Transverse colon (tissue), 4 donors: ENCODE measurements around the gene DNAJC1. TPM values are rescaled to one million over a fixed set of nuclear protein-coding genes. Genes with fewer than 3 reads are reported as not detected.

Experiments used
- DNase-seq: peaks from one replicate; pipeline ENCODE4 v3.0.0-alpha.2; 2019
- H3K27ac ChIP-seq, 4 donors: fragments of 200-600 bp; sonication (generic); 2 replicates each; pipeline ENCODE4 v1.5.1; 2016 to 2018; ENCODE audit warnings: inconsistent platforms in 4 of 4
- H3K27me3 ChIP-seq: fragments of 200-600 bp; sonication (generic); 2 replicates; pipeline ENCODE4 v1.5.1; 2017; ENCODE audit warnings: inconsistent platforms
- H3K36me3 ChIP-seq, 4 donors: fragments of 200-600 bp; sonication (generic); 2 replicates each; pipeline ENCODE4 v1.5.1; 2017 to 2019; ENCODE audit warnings: inconsistent platforms in 4 of 4
- H3K4me1 ChIP-seq, 4 donors: fragments of 200-600 bp; sonication (generic); 2 replicates each; pipeline ENCODE4 v1.5.1; 2017 to 2020; ENCODE audit warnings: inconsistent platforms in 4 of 4
- H3K4me3 ChIP-seq, 4 donors: fragments of 200-600 bp; sonication (generic); 1 replicate in 1 of 4; 2 replicates in 3 of 4; pipeline versions ENCODE4 v1.5.1 to v1.6.1; 2017 to 2019; ENCODE audit warnings: inconsistent platforms in 4 of 4
- H3K9me3 ChIP-seq, 2 donors: fragments of 200-600 bp; sonication (generic); 2 replicates each; pipeline ENCODE4 v1.5.1; 2017 to 2019; ENCODE audit warnings: inconsistent platforms in 2 of 2
- EP300 ChIP-seq: sonication (generic); formaldehyde crosslinking; IDR thresholded peaks from one replicate; pipeline ENCODE4 v1.6.1; 2017; ENCODE audit warnings: antibody characterized with exemption, low read depth
- POLR2A ChIP-seq: fragments of 450-650 bp; IDR thresholded peaks from one replicate; pipeline ENCODE4 v1.6.1; 2016; ENCODE audit warnings: antibody characterized with exemption, mild to moderate bottlenecking, moderate library complexity
- POLR2AphosphoS5 ChIP-seq, 3 donors: sonication (generic); formaldehyde crosslinking; IDR thresholded peaks; one replicate each; pipeline ENCODE4 v1.6.1; 2016; ENCODE audit warnings: antibody characterized with exemption in 3 of 3
- WGBS, 2 donors: methylation state at CpG; one replicate each; pipeline ENCODE4 v1.1.5; 2018; ENCODE audit warnings: low coverage in 1 of 2; 5-methylcytosine and 5-hydroxymethylcytosine counted together
- in situ Hi-C, 4 donors: fragments of 200-750 bp; cut with MboI; loops; one replicate each; pipeline versions ENCODE4 v1.15.0 to v1.15.1; 2017; ENCODE audit warnings: low sequenced_read_pairs in 3 of 4, low pct_ligation_motif_present in 1 of 4, low pct_unique_long_range_greater_than_20kb in 1 of 4
- intact Hi-C: fragments of 100-400 bp; cut with DNase I; formaldehyde crosslinking; loops from one replicate; pipeline ENCODE4 v1.15.1; 2023; ENCODE audit warnings: low total_unique reads
- total RNA-seq, 4 donors: library from RNA; depleted of rRNA; stranded (reverse); fragments of >200 nt; gene quantifications; one replicate each; pipeline ENCODE4 v1.1.0, GENCODE V29; 2016
- TF ChIP-seq, protein P1 (sequence below), 5 experiments: fragments of 200-600 bp in 3 of 5; fragments of 450-650 bp in 2 of 5; sonication (generic) in 3 of 5; IDR thresholded peaks; 1 replicate in 2 of 5; 2 replicates in 3 of 5; pipeline ENCODE4 v1.5.1; 2016 to 2017; ENCODE audit warnings: antibody characterized with exemption in 5 of 5, inconsistent platforms in 3 of 5, mild to moderate bottlenecking in 2 of 5, moderate library complexity in 1 of 5

The DNAJC1 gene
- total RNA-seq, 4 donors from 2014 or later = 18.5 to 71.7 (median 48.4) TPM

DNA sequence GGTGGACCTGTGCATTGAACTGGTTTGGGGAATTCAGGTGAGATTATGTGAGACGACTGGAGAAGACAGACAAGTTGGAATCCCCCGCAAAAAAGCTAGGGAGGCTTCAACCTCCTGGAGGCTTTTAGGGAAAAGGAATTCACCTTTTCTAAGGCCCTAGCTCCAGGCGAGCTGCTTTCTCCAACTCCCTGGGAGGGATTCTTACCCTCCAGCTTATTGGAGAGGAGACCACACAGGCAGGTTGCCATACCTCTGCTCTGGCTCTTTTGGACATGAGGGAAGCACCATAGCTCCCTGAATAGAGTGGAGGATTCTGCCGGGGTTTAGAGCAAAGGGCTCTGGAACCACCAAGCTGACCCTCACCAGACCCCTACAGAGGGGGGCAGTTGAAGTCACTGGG is 255.7 kb downstream of the DNAJC1 start:
- Histone ChIP-seq H3K36me3 (no peaks in the 10 kb centered on the region), H3K4me3 (no peak overlapping the region), H3K27me3 (no peaks in the 10 kb centered on the region), H3K27ac (no peak overlapping the region), H3K4me1 (peaks cover 0 to 4% (median 2%) of the 10 kb centered on the region in 4 donors), H3K9me3 (no peaks in the 10 kb centered on the region)
- WGBS, 2 donors = 87% methylated on average over 4 of the region's 4 CpGs; no CpG with 5 or more reads in 1 of the 2 donors
- in situ Hi-C loops (loop anchor here in 1 of 4 donors (25.0 kb wide), 1 partner anchor 461 kb away; no protein-coding TSS in a partner anchor), intact Hi-C loops (no loop called here)
- TF ChIP-seq, protein P1, sequence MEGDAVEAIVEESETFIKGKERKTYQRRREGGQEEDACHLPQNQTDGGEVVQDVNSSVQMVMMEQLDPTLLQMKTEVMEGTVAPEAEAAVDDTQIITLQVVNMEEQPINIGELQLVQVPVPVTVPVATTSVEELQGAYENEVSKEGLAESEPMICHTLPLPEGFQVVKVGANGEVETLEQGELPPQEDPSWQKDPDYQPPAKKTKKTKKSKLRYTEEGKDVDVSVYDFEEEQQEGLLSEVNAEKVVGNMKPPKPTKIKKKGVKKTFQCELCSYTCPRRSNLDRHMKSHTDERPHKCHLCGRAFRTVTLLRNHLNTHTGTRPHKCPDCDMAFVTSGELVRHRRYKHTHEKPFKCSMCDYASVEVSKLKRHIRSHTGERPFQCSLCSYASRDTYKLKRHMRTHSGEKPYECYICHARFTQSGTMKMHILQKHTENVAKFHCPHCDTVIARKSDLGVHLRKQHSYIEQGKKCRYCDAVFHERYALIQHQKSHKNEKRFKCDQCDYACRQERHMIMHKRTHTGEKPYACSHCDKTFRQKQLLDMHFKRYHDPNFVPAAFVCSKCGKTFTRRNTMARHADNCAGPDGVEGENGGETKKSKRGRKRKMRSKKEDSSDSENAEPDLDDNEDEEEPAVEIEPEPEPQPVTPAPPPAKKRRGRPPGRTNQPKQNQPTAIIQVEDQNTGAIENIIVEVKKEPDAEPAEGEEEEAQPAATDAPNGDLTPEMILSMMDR (IDR thresholded peaks at IDR 0.05) = no peak
- no peak for TF ChIP-seq POLR2AphosphoS5 (IDR thresholded peaks at IDR 0.05)
- no peak for TF ChIP-seq EP300
- no peak for TF ChIP-seq POLR2A
- DNase-seq = no peak

DNA sequence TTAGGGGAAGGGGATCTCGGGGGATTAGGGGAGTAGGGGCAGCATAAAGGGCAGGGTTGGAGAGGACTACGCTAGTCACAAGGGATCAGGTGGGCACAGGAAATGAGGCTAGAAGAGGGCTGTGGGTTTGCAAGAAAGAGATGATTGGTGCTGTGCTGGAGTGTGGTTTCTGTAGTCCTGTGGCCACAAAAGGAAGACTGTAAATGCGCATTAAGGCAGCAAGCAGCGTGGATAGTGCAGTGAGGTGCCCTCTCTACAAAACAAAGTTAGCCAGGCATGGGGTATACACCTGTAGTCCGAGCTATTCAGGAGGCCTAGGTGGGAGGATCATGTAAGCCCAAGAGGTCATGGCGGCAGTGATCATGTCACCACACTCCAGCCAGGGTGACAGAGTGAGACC is 257.4 kb downstream of the DNAJC1 start:
- in situ Hi-C loops = loop anchor here in 1 of 4 donors (25.0 kb wide), 1 partner anchor 459 kb away; no protein-coding TSS in a partner anchor

DNA sequence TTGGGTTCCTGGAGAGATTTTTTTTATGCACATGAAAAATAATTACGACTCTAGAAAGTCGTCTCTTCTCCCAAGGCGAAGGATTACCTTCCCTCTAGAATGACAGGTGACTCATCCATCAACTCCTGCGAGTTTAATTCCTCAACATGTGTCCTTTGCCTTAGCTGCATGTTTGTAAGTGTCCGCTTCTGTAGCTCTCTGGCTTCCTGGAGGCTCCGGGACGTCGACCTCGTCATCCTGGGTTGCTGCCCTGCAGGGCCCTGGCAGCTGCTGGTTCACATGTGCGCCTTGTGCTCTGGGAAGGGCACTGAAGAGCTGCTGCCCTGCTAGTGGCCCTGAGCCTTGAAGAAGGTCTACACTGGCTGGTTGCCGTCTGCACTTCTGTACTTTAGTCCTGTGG is 259.3 kb downstream of the DNAJC1 start:
- Histone ChIP-seq H3K27me3 (no peaks in the 10 kb centered on the region), H3K36me3 (peaks cover 0 to 17% (median 8%) of the 10 kb centered on the region in 4 donors), H3K27ac (no peak overlapping the region), H3K4me1 (no peaks in the 10 kb centered on the region), H3K4me3 (no peak overlapping the region), H3K9me3 (no peaks in the 10 kb centered on the region)
- in situ Hi-C loops = loop anchor here in 1 of 4 donors (25.0 kb wide), 1 partner anchor 457 kb away; no protein-coding TSS in a partner anchor
- TF ChIP-seq POLR2AphosphoS5 (IDR thresholded peaks at IDR 0.05) = no peak
- TF ChIP-seq, protein P1 (IDR thresholded peaks at IDR 0.05) = no peak
- TF ChIP-seq EP300 = no peak
- no peak for TF ChIP-seq POLR2A
- 94 to 100% methylated on average over 1 to 11 of the region's 11 CpGs for WGBS, 2 donors
- intact Hi-C loops = no loop called here
- no peak for DNase-seq

More for the DNA sequence above, 257.4 kb downstream of the DNAJC1 start:
- Histone ChIP-seq H3K36me3 (peaks cover 0 to 10% (median 4%) of the 10 kb centered on the region in 4 donors), H3K4me1 (peaks cover 0 to 3% (median 1%) of the 10 kb centered on the region in 4 donors), H3K4me3 (no peak overlapping the region), H3K27ac (no peak overlapping the region), H3K9me3 (no peaks in the 10 kb centered on the region), H3K27me3 (no peaks in the 10 kb centered on the region)
- WGBS, 2 donors = 73 to 82% methylated on average over 2 to 6 of the region's 6 CpGs
- TF ChIP-seq POLR2AphosphoS5 (IDR thresholded peaks at IDR 0.05) = no peak
- intact Hi-C loops = no loop called here
- DNase-seq = no peak

- intact Hi-C loops = no loop called here
- Histone ChIP-seq H3K4me1 (no peaks in the 10 kb centered on the region), H3K27me3 (no peaks in the 10 kb centered on the region), H3K27ac (no peak overlapping the region), H3K4me3 (no peak overlapping the region), H3K36me3 (peaks cover 0 to 21% (median 8%) of the 10 kb centered on the region in 4 donors), H3K9me3 (no peaks in the 10 kb centered on the region)
- DNase-seq = no peak
- TF ChIP-seq EP300 (no peak), POLR2AphosphoS5 (IDR thresholded peaks at IDR 0.05) (no peak)
- 94% methylated on average over 5 of the region's 5 CpGs; no CpG with 5 or more reads in 1 of the 2 donors for WGBS, 2 donors
- in situ Hi-C loops = loop anchor here in 1 of 4 donors (25.0 kb wide), 1 partner anchor 456 kb away; no protein-coding TSS in a partner anchor
Observed at GRCh38 chr10:21742740-21743412, 260.7 kb downstream of the DNAJC1 start.

DNA sequence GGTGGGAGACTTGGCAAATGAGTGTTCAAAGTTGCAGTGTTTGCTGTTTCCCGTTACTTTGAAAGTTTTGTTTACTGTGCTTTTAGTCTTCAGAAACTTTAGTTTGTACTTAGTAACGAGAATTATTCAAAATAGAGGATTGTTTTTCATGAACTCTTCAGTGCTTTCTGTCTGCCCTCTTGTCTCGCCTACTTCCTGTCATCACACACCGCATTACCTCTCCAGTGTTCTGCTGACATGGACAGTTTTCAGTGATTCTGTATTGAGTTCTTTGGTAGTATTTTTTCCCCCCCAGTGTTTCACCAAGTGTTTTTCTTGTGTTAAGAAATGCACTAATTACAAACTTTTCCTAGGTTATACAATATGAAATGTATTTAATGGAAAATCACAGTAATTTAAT is 262.5 kb downstream of the DNAJC1 start:
- TF ChIP-seq POLR2AphosphoS5 (IDR thresholded peaks at IDR 0.05) (no peak), EP300 (no peak), POLR2A (no peak)
- TF ChIP-seq, protein P1 (IDR thresholded peaks at IDR 0.05) = no peak
- Histone ChIP-seq H3K4me3 (no peak overlapping the region), H3K27me3 (no peaks in the 10 kb centered on the region), H3K4me1 (no peaks in the 10 kb centered on the region), H3K36me3 (peaks cover 0 to 21% (median 8%) of the 10 kb centered on the region in 4 donors), H3K9me3 (no peaks in the 10 kb centered on the region), H3K27ac (no peak overlapping the region)
- intact Hi-C loops = no loop called here
- 68 to 75% methylated on average over 4 of the region's 4 CpGs for WGBS, 2 donors
- in situ Hi-C loops = loop anchor here in 1 of 4 donors (25.0 kb wide), 1 partner anchor 454 kb away; no protein-coding TSS in a partner anchor
- no peak for DNase-seq
